ENCODE results near the gene MYL9.

DNA sequence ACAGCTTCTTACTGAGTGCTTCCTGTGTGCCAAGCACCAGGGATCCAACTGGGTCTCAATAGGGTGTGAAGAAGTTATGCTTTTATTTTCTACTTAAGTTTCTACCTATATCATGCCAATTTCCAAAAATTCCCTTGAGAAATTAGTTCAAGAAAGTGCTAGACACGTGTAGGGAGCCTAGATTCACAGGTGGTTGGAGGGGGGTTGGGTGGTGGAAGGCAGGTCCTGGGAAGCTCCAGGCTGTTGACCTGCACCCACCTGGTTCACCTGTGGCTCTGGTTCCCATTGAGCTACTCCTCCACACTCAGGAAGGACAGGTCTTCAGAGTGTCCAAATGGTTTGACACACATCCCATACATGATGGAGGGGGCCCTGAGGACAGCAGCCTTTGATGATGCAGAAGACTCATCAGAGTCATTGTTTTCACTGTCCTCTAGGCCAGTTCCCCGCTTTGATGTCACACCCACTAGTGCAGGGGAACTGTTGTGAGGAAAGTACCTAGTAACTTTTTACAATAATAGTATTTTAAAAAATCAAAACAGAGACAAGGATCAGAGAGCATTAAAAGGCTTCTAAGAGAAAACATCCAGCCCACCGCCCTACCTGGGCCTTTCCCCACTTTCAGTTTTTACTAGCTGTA, 39.8 kb upstream of the MYL9 start:
- TF ChIP-seq EZH2 (IDR thresholded peaks at IDR 0.05) (no peak), POLR2AphosphoS5 (IDR thresholded peaks at IDR 0.05; ENCODE audit: borderline replicate concordance, low read depth, low read length) (no peak), FOXP2 (optimal IDR thresholded peaks at IDR 0.05; ENCODE audit: control extremely low read depth, extremely low read length, insufficient read depth) (no peak)
